GM19397 (cell line): ENCODE data around the gene PEF1.

Experiments used
- ATAC-seq: cut with Tn5 transposase; IDR thresholded peaks from one replicate; pipeline ENCODE4 v1.9.1; 2021; ENCODE audit warnings: mild to moderate bottlenecking, moderate library complexity; ENCODE audit not compliant: unreplicated experiment

PEF1 gene

GRCh38 chr1:31633117-31633516, 11.6 kb downstream of the PEF1 start:
- ATAC-seq, result no peak

- ATAC-seq, result no peak
Observed at GRCh38 chr1:31632649-31633048, 12.0 kb downstream of the PEF1 start.

GRCh38 chr1:31628931-31629556, 15.6 kb downstream of the PEF1 start:
- no peak for ATAC-seq

- no peak for ATAC-seq
Observed at GRCh38 chr1:31627930-31628559, 16.6 kb downstream of the PEF1 start.

- ATAC-seq, result no peak
Observed at GRCh38 chr1:31627301-31627929, 17.3 kb downstream of the PEF1 start.

GRCh38 chr1:31626223-31627207, 18.2 kb downstream of the PEF1 start:
- ATAC-seq, result no peak

GRCh38 chr1:31625561-31626222, 19.0 kb downstream of the PEF1 start:
- no peak for ATAC-seq

GRCh38 chr1:31624731-31625514, 19.8 kb downstream of the PEF1 start:
- ATAC-seq, result no peak

- ATAC-seq, result no peak
Observed at GRCh38 chr1:31624309-31624708, 20.4 kb downstream of the PEF1 start.

- ATAC-seq, result no peak
Observed at GRCh38 chr1:31623365-31623764, 21.3 kb downstream of the PEF1 start.

GRCh38 chr1:31621847-31622730, 22.6 kb downstream of the PEF1 start:
- ATAC-seq, result no peak

GRCh38 chr1:31621498-31621820, 23.2 kb downstream of the PEF1 start:
- no peak for ATAC-seq

GRCh38 chr1:31620631-31621497, 23.8 kb downstream of the PEF1 start:
- ATAC-seq, result no peak

- no peak for ATAC-seq
Observed at GRCh38 chr1:31618916-31619846, 25.5 kb downstream of the PEF1 start.

GRCh38 chr1:31617916-31618746, 26.5 kb downstream of the PEF1 start:
- ATAC-seq, result no peak

GRCh38 chr1:31617218-31617915, 27.3 kb downstream of the PEF1 start, which contains the start of gene HCRTR1:
TSS of gene HCRTR1 (plus strand) at chr1:31617689. CDS start at chr1:31619193, 1,504 bp downstream.
- no peak for ATAC-seq
